T47D (cell line): ENCODE measurements around the gene CAPN5.

Source experiments
- DNase-seq, 2 experiments: peaks; one replicate each; pipeline versions ENCODE4 v3.0.0 to v3.0.0-alpha.2; 2011 to 2012; ENCODE audit warnings: low read depth in 1 of 2, low spot score in 1 of 2
- JUND ChIP-seq: IDR thresholded peaks from 2 replicates; pipeline ENCODE4 v1.6.1; 2012; ENCODE audit warnings: low read depth
- in situ Hi-C: cut with HindIII; loops from 2 replicates; pipeline ENCODE4 v1.10.0; 2016; ENCODE audit warnings: low sequenced_read_pairs, low pct_unique_long_range_greater_than_20kb

Gene CAPN5

GRCh38 chr11:77036398-77036797, 30.4 kb upstream of the CAPN5 start:
- TF ChIP-seq JUND = no peak
- in situ Hi-C loops = no loop called here
- peak in 1 of 2 experiments; percentile 71 for DNase-seq

GRCh38 chr11:77037057-77037456, 29.7 kb upstream of the CAPN5 start:
- in situ Hi-C loops = no loop called here
- no peak for DNase-seq
- TF ChIP-seq JUND = no peak

GRCh38 chr11:77038029-77038824, 28.5 kb upstream of the CAPN5 start:
- in situ Hi-C loops = no loop called here
- TF ChIP-seq JUND = no peak
- DNase-seq = no peak

- TF ChIP-seq JUND = no peak
- in situ Hi-C loops = no loop called here
- DNase-seq = no peak
These were observed 27.9 kb upstream of the CAPN5 start for GRCh38 chr11:77038825-77039326.

- in situ Hi-C loops = no loop called here
- peak in 1 of 2 experiments; percentile 38 for DNase-seq
- TF ChIP-seq JUND = no peak
These were observed 27.0 kb upstream of the CAPN5 start for GRCh38 chr11:77039491-77040400.

- in situ Hi-C loops = no loop called here
- no peak for DNase-seq
- TF ChIP-seq JUND = no peak
These were observed 26.4 kb upstream of the CAPN5 start for GRCh38 chr11:77040401-77040777.

- in situ Hi-C loops = no loop called here
- no peak for TF ChIP-seq JUND
- no peak for DNase-seq
These were observed 25.9 kb upstream of the CAPN5 start for GRCh38 chr11:77040889-77041288.

- DNase-seq = no peak
- in situ Hi-C loops = no loop called here
- TF ChIP-seq JUND = no peak
These were observed 24.6 kb upstream of the CAPN5 start for GRCh38 chr11:77042111-77042726.

- no peak for DNase-seq
- TF ChIP-seq JUND = no peak
- in situ Hi-C loops = no loop called here
These were observed 22.4 kb upstream of the CAPN5 start for GRCh38 chr11:77044356-77044755.

- no peak for DNase-seq
- in situ Hi-C loops = no loop called here
- TF ChIP-seq JUND = no peak
These were observed 21.9 kb upstream of the CAPN5 start for GRCh38 chr11:77044886-77045285.

- in situ Hi-C loops = no loop called here
- DNase-seq = peak; percentile 80 to 96
These were observed 20.7 kb upstream of the CAPN5 start for GRCh38 chr11:77046060-77046501.

More at GRCh38 chr11:77046060-77046501, 20.7 kb upstream of the CAPN5 start:
- no peak for TF ChIP-seq JUND
